GM18526 (cell line): ENCODE measurements around the gene OLA1.

Experiments used
- POLR2A ChIP-seq: IDR thresholded peaks from 3 replicates; pipeline ENCODE4 v1.6.1; 2011; ENCODE audit not compliant: insufficient read length; ENCODE audit errors: extremely low read depth

OLA1 gene

GRCh38 chr2:174236429-174236828, 11.9 kb downstream of the OLA1 start:
- TF ChIP-seq POLR2A, result no peak

DNA sequence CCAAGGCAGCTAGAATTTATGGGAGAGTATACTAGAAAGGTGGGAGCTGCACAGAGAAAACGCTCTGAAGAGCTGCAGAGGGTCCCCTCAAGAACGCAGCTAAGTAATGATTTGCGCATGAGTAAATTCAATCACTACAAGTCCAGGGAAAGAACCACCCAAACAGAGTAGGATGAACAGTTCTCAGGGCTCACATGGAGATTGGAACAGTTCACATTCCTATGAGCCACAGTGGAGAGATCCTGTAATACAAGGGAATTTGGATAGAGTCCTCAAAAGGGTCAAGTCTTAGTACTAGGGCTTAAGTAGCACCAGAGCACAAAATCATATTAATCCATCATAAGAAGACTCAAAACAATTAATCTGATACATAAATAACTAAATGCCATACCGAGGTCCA, 12.7 kb downstream of the OLA1 start:
- no peak for TF ChIP-seq POLR2A

GRCh38 chr2:174233771-174234275, 14.5 kb downstream of the OLA1 start:
- TF ChIP-seq POLR2A, result no peak

- no peak for TF ChIP-seq POLR2A
These were observed 20.6 kb downstream of the OLA1 start for GRCh38 chr2:174227748-174228147.

DNA sequence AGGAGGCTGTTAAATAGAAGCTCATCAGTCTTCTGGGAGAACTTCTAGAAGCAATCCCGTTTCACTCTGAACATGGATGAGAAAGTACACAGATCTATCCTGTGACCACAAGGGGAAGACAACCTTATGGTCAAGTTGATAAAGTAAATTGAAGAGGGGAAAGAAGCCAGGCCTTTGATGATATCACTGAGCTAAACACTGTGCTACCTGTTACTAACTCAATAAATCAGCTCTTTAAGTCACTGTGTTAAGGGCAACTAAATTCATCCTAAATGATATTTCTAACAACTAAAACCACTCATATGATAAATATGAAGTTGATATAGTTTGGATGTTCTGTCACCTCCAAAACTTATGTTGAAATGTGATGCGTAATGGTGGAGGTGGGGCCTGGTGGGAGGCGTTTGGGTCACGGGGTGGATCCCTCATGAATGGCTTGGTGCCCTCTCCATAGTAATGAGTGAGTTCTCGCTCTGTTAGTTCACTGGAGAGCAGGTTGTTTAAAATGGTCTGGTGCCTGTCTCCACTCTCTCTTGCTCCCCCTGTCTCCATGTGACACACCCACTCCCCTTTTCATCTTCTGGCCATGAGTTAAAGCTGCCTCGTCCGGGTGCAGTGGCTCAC, 23.6 kb downstream of the OLA1 start:
- no peak for TF ChIP-seq POLR2A

- TF ChIP-seq POLR2A, result no peak
These were observed 24.2 kb downstream of the OLA1 start for GRCh38 chr2:174224125-174224524.

- TF ChIP-seq POLR2A, result no peak
These were observed 24.9 kb downstream of the OLA1 start for GRCh38 chr2:174223388-174223787.

- no peak for TF ChIP-seq POLR2A
These were observed 26.2 kb downstream of the OLA1 start for GRCh38 chr2:174222154-174222553.

DNA sequence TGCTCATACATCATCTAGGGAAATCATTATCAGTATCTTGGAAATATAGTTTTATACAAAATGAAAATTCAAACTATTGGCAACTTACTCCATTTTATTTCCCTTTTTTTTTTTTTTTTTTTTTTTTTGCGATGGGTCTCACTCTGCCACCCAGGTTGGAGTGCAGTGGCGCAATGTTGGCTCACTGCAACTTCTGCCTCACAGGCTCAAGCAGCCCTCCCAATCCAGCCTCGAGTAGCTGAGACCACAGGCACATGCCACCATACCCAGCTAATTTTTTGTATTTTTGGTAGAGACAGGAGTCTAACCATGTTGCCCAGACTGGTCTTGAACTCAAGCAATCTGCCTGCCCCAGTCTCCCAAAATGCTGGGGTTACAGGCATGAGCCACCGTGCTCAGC, 29.0 kb downstream of the OLA1 start:
- TF ChIP-seq POLR2A, result no peak

GRCh38 chr2:174218773-174219172, 29.6 kb downstream of the OLA1 start:
- no peak for TF ChIP-seq POLR2A

DNA sequence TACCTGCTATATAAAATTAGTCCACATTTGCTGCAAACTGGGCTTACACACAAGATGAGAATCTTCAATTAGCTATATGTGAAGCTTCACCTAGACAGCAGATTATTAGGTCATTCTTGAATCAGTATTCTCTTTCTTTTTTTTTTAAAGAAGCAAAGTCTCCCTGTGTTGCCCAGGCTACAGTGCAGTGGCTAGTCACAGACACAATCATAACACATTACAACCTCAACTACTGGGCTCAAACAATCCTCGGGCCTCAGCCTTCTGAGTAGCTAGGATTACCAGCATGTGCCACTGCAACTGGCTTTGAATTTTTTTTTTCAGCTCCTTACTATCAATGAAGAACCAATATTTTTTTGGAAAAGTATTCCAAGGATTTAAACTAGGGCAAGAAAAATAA, 30.5 kb downstream of the OLA1 start:
- TF ChIP-seq POLR2A, result no peak

- no peak for TF ChIP-seq POLR2A
These were observed 36.4 kb downstream of the OLA1 start for GRCh38 chr2:174211954-174212353.

GRCh38 chr2:174210862-174211261, 37.5 kb downstream of the OLA1 start:
- no peak for TF ChIP-seq POLR2A

DNA sequence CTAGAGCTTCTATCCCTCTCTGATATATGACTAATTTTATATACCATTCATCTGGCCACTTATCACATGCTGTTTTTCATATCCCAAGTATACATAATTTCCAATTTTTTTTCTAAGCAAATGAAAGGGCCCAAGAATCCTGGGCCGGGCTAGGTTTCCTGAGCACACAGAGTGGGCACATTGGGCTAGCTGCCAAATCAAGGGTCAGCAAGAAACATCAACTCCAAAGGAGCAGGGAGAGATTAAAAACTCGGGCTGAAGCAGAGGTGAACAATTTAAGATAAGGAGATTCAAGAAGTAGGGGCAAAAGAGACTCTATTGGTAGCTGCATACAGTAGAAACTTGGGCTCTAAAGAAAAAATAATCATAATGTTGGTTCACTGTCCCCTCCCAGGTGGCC, 39.0 kb downstream of the OLA1 start:
- no peak for TF ChIP-seq POLR2A

- TF ChIP-seq POLR2A, result no peak
These were observed 40.3 kb downstream of the OLA1 start for GRCh38 chr2:174208026-174208425.

- TF ChIP-seq POLR2A, result no peak
These were observed 42.8 kb downstream of the OLA1 start for GRCh38 chr2:174205562-174205961.

GRCh38 chr2:174202188-174202587, 46.1 kb downstream of the OLA1 start:
- TF ChIP-seq POLR2A, result no peak
